ENCODE data around the gene ANKMY2.

The ANKMY2 gene

DNA sequence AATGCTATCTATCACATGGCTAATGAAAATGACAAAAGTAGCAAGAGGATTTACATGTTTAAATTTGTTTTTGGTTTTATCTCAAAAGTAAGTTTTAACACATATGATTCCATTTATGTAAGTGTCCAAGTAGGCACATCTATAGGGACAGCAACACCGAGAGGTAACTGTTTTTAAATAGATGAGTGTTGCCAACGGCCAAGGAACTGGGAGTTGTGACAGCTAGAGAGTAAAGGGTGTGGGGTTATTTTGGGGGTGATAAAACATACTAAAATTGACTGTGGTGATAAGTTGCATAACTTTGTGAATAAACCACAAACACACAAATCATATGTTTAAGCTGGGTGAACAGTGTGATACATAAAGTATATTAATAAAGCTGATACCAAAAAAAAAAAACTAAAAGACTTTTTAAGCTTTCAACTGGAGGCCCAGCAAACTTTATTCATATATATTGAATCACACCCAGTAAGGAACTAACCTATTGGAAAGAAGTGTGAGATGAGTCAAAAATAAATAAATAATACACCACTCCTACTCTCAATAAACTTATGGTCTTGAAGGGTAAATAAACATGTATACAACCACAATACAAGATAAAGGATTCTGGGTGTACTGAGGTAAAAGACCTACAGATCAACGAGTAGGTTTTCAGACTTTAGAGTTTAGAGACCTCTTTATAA is 85.9 kb downstream of the ANKMY2 start:
- no peak for TF ChIP-seq ZFX (IDR thresholded peaks at IDR 0.05; ENCODE audit: borderline replicate concordance)
- TF ChIP-seq, protein P1, sequence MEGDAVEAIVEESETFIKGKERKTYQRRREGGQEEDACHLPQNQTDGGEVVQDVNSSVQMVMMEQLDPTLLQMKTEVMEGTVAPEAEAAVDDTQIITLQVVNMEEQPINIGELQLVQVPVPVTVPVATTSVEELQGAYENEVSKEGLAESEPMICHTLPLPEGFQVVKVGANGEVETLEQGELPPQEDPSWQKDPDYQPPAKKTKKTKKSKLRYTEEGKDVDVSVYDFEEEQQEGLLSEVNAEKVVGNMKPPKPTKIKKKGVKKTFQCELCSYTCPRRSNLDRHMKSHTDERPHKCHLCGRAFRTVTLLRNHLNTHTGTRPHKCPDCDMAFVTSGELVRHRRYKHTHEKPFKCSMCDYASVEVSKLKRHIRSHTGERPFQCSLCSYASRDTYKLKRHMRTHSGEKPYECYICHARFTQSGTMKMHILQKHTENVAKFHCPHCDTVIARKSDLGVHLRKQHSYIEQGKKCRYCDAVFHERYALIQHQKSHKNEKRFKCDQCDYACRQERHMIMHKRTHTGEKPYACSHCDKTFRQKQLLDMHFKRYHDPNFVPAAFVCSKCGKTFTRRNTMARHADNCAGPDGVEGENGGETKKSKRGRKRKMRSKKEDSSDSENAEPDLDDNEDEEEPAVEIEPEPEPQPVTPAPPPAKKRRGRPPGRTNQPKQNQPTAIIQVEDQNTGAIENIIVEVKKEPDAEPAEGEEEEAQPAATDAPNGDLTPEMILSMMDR (IDR thresholded peaks at IDR 0.05) = no peak
- no peak overlapping the region for H3K27ac ChIP-seq

DNA sequence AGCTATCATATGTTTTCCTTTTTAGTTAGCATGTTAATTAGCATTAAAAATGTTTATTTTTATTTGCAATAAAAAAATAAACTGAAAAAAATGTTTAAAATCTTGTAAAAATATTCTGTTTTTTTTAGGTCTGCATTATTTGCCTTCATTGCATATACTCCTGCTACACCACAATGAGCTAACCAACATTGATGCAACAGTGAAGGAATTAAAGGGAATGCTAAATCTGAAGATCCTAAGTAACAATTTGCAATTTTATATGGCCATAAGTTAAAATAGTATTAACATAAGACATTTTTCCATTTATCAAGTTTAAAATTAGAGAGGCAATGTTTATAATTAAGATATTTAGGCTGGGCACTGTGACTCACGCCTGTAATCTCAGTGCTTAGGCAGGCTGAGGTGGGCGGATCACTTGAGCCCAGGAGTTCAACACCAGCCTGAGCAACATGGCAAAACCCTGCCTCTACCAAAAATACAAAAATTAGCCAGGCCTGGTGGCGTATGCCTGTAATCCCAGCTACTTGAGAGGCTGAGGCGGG is 86.7 kb downstream of the ANKMY2 start:
- no peak overlapping the region for H3K27ac ChIP-seq
- TF ChIP-seq ZFX (IDR thresholded peaks at IDR 0.05; ENCODE audit: borderline replicate concordance) = no peak

DNA sequence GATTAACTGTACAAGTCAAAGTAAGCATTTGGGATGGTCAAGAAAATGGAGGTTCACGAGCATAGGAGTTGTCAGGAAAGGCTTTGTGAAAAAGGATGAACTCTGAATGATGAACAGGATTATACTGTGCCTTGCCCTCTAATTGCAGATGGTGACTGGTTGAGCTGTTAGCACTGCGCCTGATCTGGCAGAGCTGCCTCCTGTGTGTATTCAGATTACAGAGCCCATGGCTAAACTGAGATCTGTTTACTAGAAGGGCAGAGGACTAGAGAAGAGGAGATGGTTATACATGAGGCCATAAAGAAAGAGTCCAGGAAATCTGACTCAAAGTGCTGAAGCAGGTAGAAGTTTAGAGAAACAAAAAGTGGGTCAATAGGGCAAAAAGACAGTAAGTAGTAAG is 89.2 kb downstream of the ANKMY2 start:
- TF ChIP-seq, protein P1 (IDR thresholded peaks at IDR 0.05) = no peak
- no peak for TF ChIP-seq ZFX (IDR thresholded peaks at IDR 0.05; ENCODE audit: borderline replicate concordance)
- no peak overlapping the region for H3K27ac ChIP-seq

DNA sequence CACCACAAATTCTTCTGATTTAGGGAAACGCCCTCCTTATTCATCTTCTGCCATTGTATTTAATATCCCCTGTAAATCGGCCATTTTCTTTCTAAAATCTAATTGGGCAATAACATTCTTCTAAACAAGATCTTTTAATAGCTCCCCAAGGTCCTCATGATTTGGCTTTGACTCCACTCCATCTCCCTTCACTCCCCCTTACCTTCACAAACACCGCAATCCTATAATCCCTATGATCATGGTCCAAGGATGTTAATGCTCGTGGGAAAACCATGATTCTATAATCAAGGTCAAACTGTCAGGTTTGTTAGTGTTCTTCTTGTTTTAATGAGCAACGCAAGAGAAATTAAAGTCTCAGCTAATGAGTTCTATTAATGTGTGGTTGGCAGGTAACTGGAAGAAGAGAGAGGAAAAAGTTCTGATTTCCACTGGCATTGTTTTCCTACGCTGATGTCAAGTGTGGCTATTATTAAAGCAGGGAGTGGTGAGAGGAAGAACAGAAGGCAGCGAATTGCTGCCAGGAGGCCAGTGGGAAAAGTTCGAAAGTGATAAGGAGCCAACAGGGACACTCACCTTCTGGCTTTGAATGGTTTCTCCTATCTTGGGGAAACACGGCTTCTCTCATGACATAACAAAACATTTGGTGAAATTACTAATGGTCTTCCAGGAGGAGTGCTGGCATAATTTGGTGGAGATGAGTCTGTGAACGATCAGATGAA is 90.9 kb downstream of the ANKMY2 start:
- TF ChIP-seq, protein P1 (IDR thresholded peaks at IDR 0.05) = no peak
- TF ChIP-seq ZFX (IDR thresholded peaks at IDR 0.05; ENCODE audit: borderline replicate concordance) = no peak
- no peak overlapping the region for H3K27ac ChIP-seq

DNA sequence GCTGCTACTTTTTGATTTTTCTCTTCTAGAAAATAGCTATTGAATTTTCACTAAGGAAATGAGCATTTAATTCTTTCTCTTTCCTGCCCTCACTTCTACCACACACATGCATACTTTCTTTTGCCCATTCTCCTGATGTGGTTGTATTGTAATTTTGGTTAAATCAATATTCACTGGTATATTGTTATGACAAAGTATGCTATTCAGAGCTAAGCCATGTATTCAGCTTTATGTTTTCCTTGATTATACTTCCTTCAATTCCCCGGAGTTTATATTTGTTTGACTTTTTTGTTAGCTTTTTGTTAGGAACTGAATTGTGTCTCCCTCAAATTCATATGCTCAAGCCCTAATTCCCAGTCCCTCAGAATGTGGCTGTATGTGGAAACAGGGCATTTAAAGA is 94.9 kb downstream of the ANKMY2 start:
- TF ChIP-seq, protein P1 (IDR thresholded peaks at IDR 0.05) = no peak
- TF ChIP-seq ZFX (IDR thresholded peaks at IDR 0.05; ENCODE audit: borderline replicate concordance) = no peak

More for the DNA sequence above, 94.9 kb downstream of the ANKMY2 start:
- H3K27ac ChIP-seq = no peak overlapping the region
